Mesenteric fat pad (tissue), 1 donor: ENCODE measurements around the gene DAB2IP. TPM values are rescaled to one million over a fixed set of nuclear protein-coding genes. Genes with fewer than 3 reads are reported as not detected.

ENCODE experiments used
- DNase-seq: peaks from one replicate; pipeline ENCODE4 v3.0.0-alpha.2; 2020; ENCODE audit warnings: low spot score
- total RNA-seq: library from RNA; stranded (reverse); fragmentation: NEBNext Ultra II Directional; extraction: Animal tissue kit (Norgen Biotek cat#: 25700); gene quantifications from one replicate; pipeline ENCODE4 v1.2.1, GENCODE V29; 2021
- donor health status: DM: yes; HTN: yes; CAD: no.

Gene DAB2IP
- total RNA-seq, 1 donor from 2014 or later = 86.1 TPM

- no peak for DNase-seq
Measured at GRCh38 chr9:121773286-121773953, 122.0 kb downstream of the DAB2IP start.

- DNase-seq = no peak
Measured at GRCh38 chr9:121773954-121774714, 122.7 kb downstream of the DAB2IP start.

DNA sequence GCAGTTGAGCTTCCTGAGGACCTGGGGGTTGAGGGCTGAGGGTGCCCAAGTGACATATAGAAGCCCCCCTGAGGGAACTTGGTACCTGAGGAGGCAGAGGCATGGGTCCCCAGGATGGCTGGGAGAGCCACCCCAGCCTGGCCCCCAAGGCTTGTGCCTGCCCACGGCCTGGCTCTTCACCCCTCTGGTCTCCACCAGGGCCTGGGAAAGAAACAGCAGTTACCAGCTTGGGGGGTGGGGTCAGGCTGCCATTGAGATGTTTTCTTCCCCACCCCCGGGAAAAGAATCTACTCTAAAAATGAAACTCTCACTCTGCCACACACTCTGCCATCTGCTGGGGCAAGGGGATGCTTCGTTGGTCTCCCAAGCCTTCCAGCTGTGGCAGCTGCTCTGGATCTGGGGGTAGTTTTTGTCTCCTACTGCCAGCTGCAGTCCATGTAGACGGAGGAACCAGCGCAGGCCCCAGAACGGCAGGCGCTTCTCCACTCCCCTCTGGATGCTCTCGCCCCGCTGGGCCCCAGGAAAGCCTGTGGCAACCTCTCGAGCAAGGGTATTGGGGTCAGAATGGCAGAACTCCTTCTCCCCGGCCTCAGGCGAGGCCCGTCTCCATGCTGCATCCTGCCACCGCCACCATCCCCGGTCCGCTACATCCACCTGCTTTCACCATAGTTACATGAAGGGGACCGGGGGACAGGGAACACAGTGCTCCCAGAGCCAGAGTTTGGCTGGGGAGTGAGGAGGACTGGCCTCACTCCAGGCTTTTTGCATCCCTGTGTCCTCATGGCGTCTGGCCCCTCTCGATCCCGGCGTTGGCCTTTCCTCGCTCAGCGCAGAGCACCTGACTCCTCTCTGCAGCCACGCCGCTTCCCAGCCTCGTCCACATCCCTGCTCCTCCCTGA lies 123.5 kb downstream of the DAB2IP start:
- no peak for DNase-seq

DNA sequence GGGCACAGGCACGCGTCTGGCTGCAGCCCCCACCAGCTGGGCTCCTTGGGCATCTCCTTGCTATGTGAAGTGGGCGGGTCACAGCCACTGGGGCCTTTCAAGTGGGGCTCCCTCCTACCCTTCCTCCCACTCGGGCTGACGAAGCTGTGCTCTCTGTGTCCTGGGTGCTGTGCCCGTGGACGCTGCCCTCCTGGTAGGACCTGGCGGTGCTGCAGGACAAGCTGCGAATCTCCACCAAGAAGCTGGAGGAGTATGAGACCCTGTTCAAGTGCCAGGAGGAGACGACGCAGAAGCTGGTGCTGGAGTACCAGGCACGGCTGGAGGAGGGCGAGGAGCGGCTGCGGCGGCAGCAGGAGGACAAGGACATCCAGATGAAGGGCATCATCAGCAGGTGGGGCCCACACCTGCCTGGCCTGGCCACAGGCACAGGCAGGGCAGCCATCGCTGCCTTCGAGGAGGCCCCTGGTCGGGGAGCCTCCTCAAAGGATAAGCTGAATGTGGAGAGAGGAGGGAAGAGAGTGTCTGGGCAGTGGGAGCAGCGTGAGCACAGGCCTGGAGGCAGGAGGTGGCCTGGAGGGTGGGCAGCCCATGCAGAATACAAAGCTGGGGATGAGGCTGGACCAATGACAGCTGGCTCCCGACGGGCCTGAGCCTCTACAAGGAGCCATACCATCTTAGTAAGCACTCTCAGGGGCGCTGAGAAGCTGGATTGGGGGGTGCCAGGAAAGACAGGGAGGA lies 124.7 kb downstream of the DAB2IP start:
- DNase-seq = no peak

GRCh38 chr9:121776739-121777637 lies 125.6 kb downstream of the DAB2IP start:
- no peak for DNase-seq

DNA sequence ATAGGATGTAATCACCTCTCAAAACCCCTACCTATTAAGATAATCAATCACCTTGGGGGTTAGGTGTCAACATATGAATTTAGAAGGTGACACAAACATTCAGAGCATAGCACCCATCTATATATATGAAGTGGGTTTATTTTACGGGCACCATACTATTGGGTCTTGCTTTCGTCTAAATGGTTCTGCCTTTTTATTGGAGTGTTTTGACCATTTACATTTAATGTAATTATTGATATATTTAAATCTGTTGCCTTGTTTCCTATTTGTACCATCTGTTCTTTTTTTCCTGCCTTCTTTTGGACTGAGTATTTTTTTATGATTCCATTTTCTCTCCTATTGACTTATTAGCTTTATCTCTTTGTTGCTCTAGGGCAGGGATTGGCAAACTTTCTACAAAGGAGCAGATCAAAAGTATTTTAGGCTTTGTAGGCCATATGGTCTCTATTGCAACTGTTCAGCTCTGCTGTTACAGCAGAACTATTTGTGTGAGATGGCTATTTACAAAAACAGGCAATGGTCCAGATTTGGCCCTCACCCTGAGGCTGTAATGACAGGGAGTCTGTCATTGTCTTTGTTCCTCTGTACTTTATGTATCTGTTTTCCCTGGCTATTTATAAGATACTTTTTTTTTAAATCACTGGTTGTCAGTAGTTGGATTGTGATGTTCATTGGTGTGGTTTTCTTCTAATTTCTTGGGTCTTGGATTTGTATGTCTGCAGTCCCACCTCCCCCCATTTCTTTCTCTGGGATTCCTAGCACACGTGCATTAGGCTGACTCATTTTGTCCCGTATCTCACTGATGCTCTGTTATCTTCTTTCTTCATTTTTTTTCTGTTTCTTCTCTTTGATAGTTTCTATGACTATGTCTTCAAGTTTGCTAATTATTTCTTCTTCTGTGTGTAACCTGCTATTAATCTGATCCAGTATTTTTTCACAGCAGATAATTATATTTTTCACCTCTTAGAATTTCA lies 127.1 kb downstream of the DAB2IP start:
- no peak for DNase-seq

DNA sequence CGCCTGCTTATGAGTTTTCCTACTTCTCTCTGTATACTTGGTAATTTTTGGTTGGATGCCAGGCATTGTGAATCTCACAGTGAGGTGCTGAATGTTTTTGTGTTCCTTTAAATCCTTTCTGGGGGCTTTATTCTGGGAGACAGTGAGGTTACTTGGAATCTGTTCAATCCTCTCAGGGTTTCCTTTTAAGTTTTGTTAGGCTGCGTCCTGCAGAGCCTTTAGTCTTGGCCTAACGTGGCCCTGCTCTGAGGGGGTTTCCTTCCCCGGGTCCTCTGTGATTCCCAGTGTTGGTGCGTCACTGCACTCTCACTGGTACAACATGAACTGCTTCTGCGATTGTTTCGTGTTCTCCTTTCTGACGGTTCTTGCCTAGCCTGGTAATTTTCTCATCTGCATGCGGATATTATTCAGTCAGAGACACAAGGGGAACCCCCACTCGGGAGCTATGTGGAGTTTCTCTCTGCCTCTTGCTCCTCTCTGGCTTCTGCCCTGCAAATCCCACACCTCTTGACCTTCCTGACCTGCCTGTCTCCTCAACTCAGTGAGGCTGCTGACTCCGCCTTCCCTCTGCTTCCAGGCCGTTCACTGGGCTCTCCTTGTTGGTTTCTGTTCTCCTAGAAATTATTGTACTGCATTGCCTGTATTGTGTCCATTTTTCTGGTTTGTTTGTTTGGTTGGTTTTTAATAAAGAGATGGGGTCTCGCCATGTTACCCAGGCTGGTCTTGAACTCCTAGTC lies 128.1 kb downstream of the DAB2IP start:
- DNase-seq = no peak

DNA sequence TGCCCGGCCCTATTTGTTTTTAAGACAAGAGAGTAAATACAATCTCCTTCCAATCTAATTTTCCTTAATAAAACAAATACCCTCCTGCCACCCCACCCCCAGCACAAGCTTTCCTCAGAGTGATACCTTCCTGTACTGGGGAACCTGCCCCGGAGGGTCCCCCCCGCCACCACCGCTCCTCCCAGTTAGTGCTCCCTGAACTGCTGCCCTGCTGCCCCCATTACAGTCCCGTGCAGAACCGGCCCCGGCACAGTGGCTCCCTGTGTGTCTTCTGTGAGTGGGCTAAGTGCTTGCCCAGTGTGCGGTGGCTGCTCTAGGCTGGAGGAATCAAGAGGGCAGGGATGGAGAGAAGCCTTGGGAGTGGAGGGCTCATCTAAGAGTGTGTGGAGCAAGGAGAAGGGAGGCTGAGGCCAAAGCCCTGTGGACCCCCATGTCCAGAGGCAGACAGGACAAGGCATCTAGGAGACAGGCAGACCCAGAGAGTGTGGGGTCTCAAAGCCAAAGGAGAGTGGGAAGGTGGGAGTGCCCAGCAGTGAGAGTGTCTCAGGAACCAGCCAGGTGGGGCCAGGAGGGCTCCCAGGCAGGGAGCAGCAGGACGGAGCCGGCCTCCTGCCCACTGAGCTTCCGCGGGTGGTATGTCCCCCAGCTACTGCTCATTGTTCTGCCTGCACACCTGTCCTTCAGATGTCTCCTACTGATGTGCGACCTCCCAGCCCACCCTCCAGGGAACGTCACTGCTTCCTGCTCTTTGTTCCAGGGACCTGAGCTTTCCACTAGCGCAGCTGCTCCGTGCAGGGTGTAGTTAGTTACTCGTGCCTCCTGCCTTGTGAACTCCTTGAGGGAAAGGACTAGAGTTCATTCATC lies 129.0 kb downstream of the DAB2IP start:
- peak; percentile 85 for DNase-seq

- DNase-seq = peak; percentile 77
Measured at GRCh38 chr9:121781145-121781548, 129.7 kb downstream of the DAB2IP start.

- peak; percentile 73 for DNase-seq
Measured at GRCh38 chr9:121781701-121782464, 130.4 kb downstream of the DAB2IP start.

DNA sequence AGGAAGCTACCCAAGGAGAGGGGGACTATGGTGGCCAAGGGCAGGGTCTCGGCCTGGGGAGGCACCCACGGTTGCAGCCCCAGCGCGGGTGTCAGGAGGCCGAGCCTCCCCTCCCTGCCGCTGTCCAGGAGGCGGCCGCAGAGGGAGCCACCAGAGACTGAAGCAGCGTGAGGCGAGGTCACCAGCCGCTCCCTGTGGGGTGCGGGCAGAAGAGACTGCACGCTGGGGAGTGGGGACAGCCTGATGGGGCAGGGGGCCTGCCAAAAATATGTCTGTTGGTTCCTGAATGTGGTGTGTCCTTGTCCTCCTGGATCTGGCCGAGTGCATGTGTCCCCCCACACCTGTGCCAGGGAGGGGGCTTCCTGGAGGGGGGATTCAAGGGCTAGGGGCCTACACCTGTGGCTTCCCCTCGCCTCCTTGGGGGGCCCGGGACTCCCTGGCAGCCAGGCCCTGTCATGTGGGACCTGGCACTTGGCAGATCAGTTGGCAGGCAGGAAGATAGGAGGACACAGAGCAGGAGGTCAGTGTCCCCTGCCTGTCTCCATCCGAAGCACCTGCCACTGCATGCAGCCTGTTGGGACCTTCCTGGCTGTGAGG lies 131.2 kb downstream of the DAB2IP start:
- DNase-seq = peak; percentile 84

- no peak for DNase-seq
Measured at GRCh38 chr9:121783111-121783510, 131.7 kb downstream of the DAB2IP start.

DNA sequence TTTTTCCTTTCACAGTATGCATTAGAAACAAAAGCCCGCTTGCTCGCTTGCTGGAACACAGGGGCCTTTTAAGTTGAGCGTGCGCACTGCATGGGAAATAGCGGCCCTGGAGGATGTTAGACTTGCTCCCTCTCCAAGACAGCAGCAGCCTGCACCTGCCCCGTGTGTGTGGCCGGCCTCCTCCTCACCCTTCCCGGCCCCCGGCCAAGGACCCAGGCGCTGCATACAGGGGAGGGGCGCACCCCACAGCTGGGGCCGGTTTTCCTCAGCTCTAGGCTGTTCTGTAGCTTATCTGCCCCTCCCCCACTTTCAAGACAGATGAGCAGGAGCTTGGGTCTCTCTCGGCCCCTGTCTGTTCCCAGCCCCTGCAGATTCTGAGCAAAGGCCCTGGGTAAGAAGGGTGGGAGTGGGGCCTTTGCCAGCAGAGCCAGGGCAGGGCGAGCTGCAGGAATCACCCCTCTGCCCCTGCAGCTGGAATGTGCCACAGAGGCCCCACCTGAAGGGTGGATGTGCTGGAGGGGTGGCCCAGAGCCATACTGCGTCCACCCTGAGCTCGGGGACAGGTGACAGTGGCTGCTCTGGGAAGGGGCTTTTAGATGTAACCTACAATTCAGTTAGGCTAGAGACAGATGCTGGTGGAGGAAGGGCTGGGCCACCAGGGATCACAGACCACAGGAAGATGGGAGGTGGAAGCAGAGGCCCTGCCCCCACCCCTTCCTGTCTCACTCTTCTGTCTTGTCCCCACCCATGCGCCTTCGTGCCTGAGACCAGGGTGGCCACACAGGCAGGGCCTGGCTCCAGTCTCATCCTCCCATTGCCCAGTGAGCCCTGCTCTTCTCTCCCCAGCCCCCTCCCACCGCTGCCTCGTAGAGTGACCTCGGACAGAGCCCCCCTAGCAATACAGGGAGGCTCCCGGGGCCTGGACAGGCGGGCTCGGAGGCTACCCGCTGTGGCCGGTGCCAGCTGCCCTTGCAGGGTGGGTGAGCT lies 132.4 kb downstream of the DAB2IP start:
- peak; percentile 81 for DNase-seq

GRCh38 chr9:121784731-121785411 lies 133.4 kb downstream of the DAB2IP start:
- DNase-seq = peak; percentile 82
